Tracheal epithelial cell (primary cell): ENCODE data around the gene MCMBP. TPM values are rescaled to one million over a fixed set of nuclear protein-coding genes. Genes with fewer than 3 reads are reported as not detected.

Source experiments
- total RNA-seq: library from RNA; depleted of rRNA; stranded (reverse); fragments of >200 nt; gene quantifications from 2 replicates; pipeline ENCODE4 v1.2.1, GENCODE V29; 2014

Gene MCMBP
- total RNA-seq = 61.6 and 62.9 TPM in 2 replicates

DNA sequence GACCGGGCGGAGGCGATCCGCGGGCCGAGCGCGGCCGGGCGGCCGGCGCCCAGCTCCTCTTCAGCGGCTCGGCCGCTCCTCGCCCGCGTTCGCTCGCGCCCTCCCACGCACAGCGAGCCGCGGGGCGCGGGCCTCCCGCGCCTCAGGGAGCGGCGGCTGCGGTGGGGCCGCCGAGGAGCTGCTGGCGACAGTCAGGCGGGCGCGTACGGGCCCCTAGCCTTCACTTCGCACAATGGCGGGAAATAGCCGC, at the start of gene MCMBP:
Gene MCMBP, minus strand, starts transcription at position 234 of the 250 bp plus-strand sequence. CDS start 259 bp downstream, outside the sequence.

GRCh38 chr10:119892188-119893065, 19.8 kb upstream of the MCMBP start, which contains the start of gene SEC23IP:
TSS of gene SEC23IP (plus strand) at chr10:119892730. CDS start at chr10:119892783, 53 bp downstream.

Other genes with a start within 250 kb of the MCMBP start
- 11.3 and 16.2 TPM in 2 replicates for gene BAG3, start 221.5 kb downstream of the MCMBP start, total RNA-seq
- gene INPP5F, start 146.8 kb downstream of the MCMBP start, total RNA-seq = 12.0 and 13.2 TPM in 2 replicates
- gene SEC23IP, start 19.9 kb upstream of the MCMBP start, total RNA-seq = 15.3 and 15.4 TPM in 2 replicates